Dedifferentiated amniotic fluid mesenchymal stem cell (primary cell): ENCODE measurements around the gene PNKP.

Experiments
- DNase-seq: peaks from one replicate; pipeline ENCODE4 v3.0.0-alpha.2; 2016; ENCODE audit errors: extremely low spot score

PNKP gene

DNA sequence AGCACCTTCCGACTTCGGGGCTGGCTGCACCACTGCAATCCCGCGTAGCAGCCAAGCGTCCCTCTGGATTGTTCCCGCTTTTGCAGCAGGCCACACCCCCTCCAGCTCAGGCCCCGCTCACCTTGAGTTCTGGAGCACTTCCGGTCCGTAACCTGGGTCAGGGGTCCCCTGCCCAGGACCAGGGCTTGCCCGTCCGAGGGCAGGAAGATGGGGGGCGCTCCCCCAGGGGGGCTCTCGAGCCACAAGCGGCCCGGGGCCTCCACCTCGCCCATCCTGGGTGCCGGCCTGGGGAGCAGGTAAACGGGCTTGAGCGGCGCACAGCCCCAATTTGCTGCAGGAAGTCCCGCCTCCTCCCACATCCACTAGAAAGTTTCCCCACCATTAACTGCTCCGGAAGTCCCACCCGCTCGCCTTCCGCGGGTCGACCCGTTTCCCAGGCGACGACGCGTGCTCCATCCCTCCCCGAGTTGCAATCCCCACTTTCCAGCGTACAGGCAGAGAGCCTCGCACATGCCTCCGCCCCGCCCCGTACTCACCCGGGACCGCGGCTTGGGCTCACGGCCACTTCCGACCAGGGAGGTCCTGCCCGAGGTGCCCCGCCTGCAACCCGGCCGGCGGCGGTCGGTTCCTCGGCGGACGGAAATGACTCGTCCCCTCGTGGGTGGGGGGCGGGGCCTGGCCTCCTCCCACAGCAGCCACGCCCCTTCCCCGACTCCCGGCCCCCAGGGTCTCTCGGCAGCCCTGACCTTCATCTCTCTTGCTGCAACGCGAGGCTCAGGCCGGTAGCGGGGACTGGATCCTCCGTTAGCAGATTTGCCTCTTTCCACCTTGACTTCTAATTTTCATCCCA, at the start of gene PNKP:
PNKP (minus strand) TSS at position 644 of the 850 bp plus-strand sequence; CDS start at position 272, 372 bp downstream.
- peak; percentile 63 for DNase-seq

DNA sequence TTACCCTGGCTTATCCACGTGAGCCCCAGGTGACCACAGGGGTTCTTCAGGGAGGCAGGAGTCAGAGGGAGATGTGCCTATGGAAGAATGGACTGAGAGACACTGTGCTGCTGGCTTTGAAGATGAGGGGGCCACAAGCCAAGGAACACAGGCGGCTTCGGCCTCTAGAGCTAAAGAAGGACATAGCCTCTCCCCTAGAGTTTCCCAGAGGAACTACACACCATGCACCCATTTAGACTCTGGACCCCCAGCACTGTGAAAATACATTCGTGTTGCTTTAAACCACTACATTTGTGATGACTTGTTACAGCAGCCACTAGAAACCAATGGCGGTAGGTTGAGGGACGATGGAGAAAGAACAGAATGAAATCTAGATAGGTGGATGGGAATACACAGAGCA, 47.9 kb upstream of the PNKP start:
- DNase-seq, result no peak

DNA sequence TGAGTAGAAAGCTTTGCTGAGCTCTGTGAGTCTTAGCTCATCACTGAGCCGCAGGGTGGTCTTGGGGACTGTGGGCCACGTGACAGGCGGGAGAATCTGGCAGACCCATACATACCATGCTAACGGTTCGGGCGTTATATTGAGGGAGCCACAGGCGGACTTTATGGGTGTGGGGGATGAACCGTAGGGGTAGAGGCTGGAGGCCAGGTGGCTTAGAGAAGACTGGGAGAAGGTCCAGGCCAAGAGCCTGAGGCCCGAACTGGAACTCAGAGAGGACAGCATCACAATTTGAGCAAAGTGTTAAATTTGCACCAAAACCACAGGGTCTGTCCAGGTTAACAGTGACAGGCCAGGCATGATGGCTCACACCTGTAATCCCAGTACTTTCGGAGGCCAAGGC, 46.3 kb upstream of the PNKP start:
- no peak for DNase-seq

DNA sequence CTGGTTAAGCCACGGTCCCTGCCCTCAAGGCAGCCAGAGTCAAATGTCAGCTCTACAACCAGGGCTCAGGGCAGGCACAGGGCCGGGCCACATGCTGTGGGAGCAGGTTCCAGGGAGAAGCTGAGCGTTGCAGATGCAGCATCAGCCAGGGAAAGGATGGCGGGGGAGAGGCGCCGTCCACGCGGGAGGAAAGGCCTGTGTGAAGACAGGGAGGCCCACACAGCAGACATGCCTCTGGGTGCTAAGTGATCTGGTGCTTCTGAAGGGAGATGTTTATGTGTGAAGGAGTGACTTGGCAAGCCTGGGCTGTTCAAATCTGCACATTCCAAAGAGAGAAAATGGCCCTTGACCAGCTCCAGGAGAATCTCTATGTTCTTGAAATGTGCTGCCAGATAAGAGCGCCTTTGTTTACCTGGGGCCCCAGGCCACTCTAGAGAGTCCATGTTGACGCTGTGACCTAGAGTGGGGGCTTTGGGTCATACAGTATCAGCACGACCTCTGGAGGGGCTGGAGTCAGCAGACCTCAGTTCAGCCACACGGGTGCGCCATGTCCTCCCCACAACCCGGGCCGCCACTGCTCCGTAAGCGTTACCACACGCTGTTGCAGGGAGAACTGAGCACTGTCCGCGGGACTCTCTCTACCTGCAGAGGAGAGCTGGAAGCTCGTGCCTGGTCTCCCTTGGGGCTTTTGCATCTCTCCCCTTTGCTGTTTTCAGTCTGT, 45.7 kb upstream of the PNKP start:
- DNase-seq, result no peak

DNA sequence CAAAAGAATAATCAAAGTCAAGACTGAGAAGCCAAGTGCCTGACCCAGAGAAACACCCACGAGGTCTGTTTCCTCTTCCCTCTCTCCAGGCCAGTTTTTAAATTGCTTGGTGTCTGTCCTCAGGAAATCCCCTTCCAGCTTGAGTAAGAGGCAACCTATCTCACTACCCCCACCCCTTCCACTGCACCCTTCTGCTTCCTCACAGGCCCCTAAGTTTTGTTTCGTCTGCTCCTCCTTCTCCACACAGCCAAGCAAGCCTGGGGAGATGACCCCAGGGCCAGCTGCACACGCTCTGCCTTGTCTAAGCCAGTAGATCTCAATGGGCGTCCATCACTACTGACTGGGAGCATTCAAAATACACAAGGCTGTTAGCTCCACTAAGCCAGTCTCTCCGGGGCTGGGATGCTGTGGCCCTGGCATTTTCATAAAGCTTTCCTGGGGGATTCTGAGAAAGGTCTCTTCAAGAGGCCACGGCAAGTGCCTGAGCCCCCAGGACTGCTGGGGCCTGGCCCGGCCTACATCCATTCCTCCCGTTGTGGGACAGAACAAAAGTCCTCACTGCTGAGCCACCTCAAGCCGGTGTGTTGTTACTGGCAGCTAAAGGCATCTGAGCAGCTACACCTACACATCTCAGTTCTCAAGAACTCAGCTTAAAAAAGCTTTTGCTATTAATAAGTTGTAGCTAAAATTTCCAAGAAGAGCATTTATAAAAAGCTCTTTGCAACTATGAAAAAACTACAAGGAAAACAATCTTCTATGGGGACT, 44.2 kb upstream of the PNKP start:
- no peak for DNase-seq

DNA sequence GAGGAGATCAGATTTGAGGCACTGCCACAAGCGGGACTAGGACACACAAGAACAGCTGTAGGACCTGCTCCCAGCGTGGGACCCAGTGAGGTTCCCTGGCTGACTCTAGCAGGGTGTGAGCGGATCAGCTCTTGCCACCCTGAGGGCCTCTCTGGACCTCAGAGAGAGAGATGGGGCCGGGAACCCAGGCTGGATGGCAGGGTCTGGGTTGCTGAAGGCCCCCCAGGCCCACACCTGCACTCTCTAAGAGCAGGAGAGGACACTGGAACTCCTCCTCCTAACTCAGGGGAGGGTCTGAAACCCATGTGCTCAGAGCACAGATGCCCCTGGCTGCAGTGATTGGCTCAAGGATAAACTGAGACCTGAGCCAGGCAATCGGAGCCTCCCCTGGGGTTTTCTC, 42.8 kb upstream of the PNKP start:
- DNase-seq, result no peak

DNA sequence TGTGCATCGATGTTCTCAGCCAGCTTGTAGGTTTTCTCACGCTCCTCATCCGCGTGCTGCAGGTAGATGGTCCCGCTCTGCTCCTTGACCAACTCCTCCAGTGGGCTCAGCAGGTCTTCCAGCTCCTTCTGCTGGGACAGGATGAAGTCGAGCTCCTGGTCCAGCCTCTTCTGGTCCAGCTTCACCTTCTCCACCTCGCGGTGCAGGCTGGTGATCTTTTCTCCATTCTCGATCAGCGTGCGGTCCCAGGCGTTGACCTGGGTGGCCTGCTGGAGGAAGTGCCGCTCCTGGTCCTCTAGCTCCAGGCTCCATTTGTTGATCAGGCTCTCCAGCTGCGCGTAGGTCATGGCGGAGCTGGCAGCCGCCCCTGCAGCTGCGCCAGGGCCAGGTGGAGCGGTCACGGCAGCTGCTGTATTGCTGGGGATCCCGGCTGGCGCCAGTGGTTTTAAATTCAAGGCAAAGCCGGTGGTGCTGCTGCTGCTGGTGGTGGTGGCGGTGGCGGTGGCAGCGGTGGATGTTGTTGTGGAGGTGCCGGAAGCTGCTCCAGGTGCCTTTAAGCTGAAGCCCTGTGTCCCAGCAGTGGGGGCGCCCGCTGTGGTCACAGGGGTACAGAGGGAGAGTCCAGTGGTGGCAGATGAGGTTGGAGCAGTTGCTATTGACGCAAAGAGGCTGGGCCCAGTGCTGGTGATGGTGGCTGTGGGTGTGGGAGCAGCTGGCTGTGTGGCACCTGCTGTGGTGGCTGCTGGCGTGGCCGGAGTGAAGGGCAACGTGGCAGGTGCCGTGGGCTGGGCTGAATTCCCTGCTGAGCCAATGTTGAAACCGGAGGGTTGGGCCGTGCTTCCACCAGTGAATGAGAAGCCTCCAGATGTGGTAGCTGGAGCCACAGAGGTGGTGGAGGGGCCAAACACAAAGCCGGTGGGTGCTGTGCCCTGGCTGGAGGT, 41.4 kb upstream of the PNKP start:
- DNase-seq, result no peak

DNA sequence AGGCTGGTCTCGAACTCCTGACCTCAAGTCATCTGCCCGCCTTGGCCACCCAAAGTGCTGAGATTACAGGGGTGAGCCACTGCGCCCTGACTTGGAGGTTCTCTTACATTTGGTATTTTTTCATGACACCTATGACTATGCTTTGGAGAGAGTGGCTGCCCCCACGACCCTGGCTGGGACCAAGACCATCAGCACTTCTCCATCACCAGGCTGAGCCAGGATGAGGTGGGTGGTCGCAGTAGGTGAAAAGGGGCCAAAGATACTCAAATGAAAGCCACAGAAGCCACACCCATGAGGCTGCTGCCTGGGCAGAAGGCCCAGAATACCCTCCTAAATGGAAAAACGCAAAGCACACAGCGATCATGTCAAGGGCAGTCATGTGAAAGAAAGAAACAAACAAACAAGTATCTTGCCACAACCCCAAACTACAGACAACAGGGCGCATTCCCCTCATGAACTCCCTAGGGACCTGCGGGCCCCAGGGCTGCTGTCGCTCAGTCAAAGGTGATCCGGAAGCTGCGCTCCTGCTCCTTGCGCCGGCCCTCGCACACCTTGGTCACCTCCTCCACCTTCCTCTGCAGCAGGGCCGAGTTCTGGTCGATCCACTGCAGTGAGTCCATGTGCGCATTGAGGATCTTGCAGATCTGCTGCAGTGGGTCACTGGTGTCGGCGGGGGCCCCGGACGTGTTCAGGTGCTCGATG, 40.5 kb upstream of the PNKP start:
- no peak for DNase-seq

DNA sequence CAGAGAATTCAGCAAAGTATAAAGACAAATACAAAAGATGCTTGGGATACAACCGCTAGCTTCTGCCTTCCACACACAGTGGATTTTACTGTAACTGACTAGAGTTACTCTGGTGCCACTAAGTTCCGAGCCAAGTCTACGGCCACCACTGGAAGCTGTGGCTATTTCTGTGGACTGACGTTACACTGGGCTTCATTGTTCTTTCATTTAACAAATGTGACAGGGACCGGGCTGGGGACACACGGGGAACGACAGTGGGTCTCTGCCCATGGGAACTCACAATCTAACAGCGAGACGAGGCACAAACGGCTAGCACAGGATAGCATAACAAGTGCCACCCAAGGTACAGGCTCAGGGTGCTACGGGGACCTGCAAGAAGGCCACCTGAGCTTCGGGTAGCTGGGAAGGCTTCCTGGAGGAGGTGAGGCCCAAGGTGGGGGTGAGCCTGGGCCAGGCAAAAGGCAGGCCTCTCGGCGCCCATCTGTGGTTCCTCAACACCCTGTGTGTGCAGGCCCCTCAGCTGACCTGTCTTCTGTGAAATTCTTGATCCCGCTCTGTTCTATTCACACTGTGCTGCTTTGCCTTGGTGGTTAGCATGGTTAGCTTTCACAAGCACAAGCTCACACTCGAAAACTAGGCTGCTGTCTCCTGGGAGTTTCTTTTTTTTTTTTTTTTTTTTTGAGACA, 39.6 kb upstream of the PNKP start:
- no peak for DNase-seq

DNA sequence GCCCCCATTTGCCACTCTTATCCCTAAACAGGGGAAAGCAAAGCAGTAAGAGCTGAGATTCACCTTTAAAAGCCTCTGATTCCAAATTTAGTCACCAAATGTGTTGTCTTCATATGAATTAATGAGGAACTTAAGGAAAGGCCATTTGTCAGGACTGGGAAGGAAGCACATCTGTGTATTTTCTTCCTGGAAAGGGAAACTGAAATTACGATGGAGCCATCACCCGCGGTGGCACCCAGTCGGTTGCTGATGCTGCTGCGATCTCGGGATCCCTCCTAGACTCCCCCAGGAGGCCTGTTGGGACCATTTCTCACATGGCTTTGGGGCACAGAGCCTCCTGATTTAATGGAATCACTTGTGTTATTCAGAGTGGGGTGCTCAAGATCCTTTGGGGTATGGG, 36.8 kb upstream of the PNKP start:
- DNase-seq, result no peak

DNA sequence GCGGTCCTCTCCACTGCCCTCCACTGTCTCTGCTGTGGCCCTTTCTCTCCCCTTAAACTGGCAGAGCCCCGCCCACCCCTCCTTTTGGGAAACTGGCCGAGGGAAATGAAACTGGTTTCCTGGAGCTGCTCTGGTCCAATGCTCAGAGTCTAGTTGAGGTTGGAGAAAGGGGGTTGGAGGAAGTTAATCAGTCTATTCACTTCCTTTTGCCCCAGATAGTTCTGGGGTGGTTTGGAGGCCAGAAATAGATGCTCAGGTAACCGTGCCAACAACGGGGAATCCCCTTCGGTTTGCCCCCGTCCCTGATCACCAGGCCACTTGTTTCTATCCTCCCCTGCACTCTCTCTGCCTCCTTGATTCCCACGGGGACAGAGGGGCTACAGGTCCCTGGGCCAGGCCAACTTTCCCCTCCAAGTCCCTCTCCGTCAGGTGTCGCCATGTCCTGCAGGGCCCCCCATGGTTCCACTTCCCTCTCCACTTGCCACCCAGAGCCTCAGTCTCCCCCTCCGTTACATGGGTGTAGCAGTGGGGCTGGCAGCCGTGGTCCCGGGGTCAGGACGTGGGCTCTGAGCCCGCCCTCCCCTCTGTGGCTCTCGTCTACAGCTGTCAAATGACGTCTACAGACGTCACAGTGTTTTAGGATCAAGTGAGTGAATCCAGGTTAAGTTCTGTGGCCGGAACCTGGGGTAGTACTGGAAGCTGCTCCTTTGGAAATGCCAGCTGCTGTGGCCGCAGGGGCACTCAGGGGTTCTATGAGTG, 29.7 kb upstream of the PNKP start, which contains the start of gene IL4I1:
IL4I1 (minus strand) TSS at position 25 of the 759 bp plus-strand sequence. CDS start 727 bp downstream, outside the sequence.
- DNase-seq, result no peak

DNA sequence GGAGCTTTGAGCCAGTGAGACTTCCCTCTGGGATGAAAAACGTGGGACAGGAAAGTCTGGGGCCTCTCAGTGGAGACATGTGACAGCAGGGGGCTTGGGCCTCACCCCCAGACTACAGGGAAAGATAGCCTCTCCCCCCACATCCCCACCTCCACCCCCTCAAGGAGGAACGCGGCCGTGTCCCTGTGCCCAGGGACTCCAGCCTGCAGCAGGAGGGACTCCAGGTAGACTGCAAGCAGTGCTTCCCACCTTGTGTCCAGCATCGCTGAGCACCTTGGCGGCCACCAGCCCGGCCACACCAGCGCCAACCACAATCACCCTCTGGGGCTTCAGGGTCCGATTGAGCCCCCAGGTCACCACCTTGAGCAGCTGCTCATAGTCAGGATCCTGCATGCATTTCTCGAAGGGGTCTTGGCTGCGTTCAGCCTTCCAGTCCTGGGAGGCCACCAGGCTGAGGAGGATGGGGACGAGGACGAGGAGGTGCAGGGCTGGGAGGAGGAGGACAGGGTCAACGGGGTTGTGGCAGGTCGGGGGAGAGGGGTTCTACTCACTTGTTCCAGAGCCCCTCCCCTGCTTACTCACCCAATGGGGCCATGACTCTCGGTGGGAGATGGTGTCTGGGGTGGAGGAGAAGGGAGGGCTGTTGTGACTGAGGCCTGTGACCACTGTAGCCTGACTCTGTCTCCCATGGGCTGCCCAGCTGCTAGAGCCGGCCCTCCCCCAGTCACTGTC, 28.4 kb upstream of the PNKP start:
- DNase-seq, result no peak

DNA sequence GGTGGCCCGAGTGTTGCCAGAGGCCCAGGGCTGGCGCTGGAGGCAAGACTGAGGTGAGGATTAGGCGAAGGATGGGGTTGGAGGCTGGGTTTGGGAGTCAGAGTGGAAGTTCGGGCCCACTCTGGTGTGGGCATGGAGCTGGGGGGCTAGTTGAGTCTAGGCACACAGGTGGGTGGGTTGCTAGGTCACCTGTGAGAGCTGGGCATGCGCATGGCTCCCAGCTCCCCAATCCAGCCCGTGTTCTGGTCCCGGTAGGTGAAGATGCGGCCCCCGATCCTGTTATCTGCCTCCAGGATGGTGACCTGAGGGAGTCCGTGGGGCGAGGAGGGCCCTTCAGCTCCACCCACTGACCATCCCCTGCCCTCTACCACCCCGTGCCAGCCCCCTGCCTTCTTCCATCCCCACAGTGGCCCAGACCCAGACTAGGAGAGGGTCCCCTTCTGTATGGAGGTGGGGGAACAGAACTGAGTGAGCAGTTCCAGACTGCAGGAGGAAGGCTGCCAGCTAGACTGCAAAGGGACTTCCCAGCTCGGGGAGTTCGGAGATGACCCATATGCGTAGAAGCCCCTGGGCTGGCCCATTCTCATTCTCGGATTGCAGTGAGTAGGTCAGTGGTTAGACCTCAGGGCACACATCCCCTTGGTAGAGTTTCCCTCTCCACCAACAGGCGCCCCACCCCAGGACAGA, 27.6 kb upstream of the PNKP start:
- DNase-seq, result no peak

DNA sequence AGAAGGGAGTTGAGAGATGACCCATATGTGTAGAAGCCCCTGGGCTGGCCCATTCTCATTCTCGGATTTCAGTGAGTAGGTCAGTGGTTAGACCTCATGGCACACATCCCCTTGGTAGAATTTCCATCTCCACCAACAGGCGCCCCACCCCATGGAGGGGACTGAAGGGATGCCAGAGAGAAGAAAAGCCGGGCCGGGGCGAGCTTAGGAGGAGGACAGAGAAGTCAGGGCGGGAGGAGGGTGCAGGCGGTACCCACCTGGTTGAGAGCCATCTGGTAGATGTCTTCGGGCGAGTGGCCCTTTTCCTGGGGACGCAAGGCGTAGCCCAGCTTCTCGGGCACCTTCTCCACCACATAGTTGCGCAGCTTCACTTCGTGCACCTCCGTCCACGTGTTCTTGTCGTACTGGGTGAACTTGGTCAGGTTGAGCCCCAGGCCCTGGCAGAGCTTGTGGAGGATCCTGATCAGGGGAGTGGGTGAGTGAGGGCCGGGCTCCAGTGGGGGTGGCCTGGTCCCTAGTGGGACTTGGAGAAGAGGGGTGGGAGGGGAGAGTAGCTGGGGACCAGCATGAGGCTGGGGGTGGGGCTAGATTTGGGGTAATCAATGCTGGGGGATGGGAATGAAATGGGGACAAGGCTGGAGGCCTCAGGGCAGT, 26.8 kb upstream of the PNKP start:
- DNase-seq, result no peak

DNA sequence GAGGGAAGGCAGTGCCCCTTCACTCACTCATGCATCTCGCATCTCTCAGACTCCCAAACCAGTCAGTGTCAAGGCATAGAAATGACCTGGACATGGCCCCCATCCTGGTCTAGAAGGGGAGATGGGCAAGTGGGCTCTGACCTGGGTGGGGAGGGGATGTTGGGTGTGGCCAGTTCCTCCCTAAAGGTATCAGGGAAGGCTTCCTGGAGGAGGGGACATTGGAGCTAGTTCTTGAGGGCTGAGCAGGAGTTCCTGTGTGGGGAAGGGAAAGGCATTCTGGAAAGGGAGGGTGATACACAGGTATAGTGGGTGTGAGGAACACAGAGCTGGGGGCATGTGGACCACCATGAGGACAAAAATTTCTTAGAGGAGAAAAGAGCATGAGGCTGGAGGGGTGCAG, 25.3 kb upstream of the PNKP start:
- DNase-seq, result no peak

DNA sequence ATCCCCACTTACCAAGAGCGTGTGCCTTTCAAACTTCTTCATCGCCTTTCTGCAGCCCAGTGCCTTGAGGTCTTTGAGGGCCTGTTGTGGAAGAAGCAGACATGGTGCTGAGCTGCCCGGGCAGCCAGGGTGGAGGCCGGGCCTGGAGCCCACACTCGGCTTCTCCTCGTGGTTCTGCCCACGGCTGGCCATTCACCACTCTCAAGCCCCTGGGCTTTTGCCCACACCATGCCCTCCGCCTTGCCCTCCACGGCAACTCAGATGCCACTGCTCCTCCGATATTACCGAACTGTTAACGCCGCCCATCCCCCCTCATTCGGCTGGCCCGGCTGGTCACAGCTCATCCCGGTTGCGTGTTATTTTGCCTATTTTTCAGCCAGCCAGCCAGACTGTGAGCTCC, 24.0 kb upstream of the PNKP start:
- DNase-seq, result no peak
